H9 (cell line): ENCODE measurements around the gene RNF208. TPM values are rescaled to one million over a fixed set of nuclear protein-coding genes. Genes with fewer than 3 reads are reported as not detected.
A peak's percentile ranks its signal among the peaks of the same experiment; 100 is the strongest.

Experiments
- DNase-seq: peaks from one replicate; pipeline ENCODE4 v3.0.0-alpha.2; 2017
- H2AFZ ChIP-seq: one replicate; pipeline ENCODE4 v1.6.1; 2013; ENCODE audit warnings: mild to moderate bottlenecking, low read length, control low read depth, moderate library complexity
- H2AK5ac ChIP-seq: 2 replicates; pipeline ENCODE4 v1.6.1; 2013; ENCODE audit warnings: low read length, control low read depth, mixed read lengths; ENCODE audit not compliant: insufficient read length
- H2BK120ac ChIP-seq: one replicate; pipeline ENCODE4 v1.6.1; 2013; ENCODE audit warnings: low read depth, mild to moderate bottlenecking, low read length, control low read depth, inconsistent platforms; ENCODE audit not compliant: poor library complexity, severe bottlenecking
- H2BK12ac ChIP-seq: 2 replicates; pipeline ENCODE4 v1.6.1; 2013; ENCODE audit warnings: low read length, control low read depth, mixed read lengths, low read depth; ENCODE audit not compliant: insufficient read length
- H2BK15ac ChIP-seq: 2 replicates; pipeline ENCODE4 v1.6.1; 2013; ENCODE audit warnings: low read depth, low read length, control low read depth
- H2BK20ac ChIP-seq: one replicate; pipeline ENCODE4 v1.6.1; 2013; ENCODE audit warnings: low read depth, mild to moderate bottlenecking, low read length, control low read depth, inconsistent platforms; ENCODE audit not compliant: poor library complexity, severe bottlenecking
- H2BK5ac ChIP-seq: 2 replicates; pipeline ENCODE4 v1.6.1; 2013; ENCODE audit warnings: low read length, control low read depth, mixed read lengths; ENCODE audit not compliant: insufficient read length
- H3K14ac ChIP-seq: 2 replicates; pipeline ENCODE4 v1.6.1; 2013; ENCODE audit warnings: low read length, control low read depth; ENCODE audit not compliant: insufficient read depth
- H3K18ac ChIP-seq: 2 replicates; pipeline ENCODE4 v1.6.1; 2013; ENCODE audit warnings: low read depth, mild to moderate bottlenecking, mixed read lengths, low read length, control low read depth; ENCODE audit not compliant: insufficient read length
- H3K23ac ChIP-seq: 2 replicates; pipeline ENCODE4 v1.6.1; 2013; ENCODE audit warnings: low read length, control low read depth, mixed read lengths, low read depth; ENCODE audit not compliant: insufficient read length
- H3K23me2 ChIP-seq: 2 replicates; pipeline ENCODE4 v1.6.1; 2013; ENCODE audit warnings: low read depth, mild to moderate bottlenecking, mixed read lengths, low read length, control low read depth; ENCODE audit not compliant: insufficient read length, poor library complexity, severe bottlenecking
- H3K27ac ChIP-seq: 2 replicates; pipeline ENCODE4 v1.5.1; 2013; ENCODE audit warnings: low read length, control low read depth, mixed read lengths, low read depth; ENCODE audit not compliant: insufficient read length
- H3K27me3 ChIP-seq: 2 replicates; pipeline ENCODE4 v1.6.1; 2013; ENCODE audit warnings: low read length, control low read depth, inconsistent platforms; ENCODE audit not compliant: insufficient read depth
- H3K4ac ChIP-seq: 2 replicates; pipeline ENCODE4 v1.6.1; 2013; ENCODE audit warnings: low read depth, mild to moderate bottlenecking, control low read depth, inconsistent platforms, low read length, moderate library complexity
- H3K4me1 ChIP-seq: 2 replicates; pipeline ENCODE4 v1.6.1; 2013; ENCODE audit warnings: low read length, control low read depth, inconsistent platforms; ENCODE audit not compliant: insufficient read depth
- H3K4me2 ChIP-seq: 2 replicates; pipeline ENCODE4 v1.6.1; 2013; ENCODE audit warnings: low read length, control low read depth, mixed read lengths; ENCODE audit not compliant: insufficient read length, insufficient read depth
- H3K56ac ChIP-seq: 2 replicates; pipeline ENCODE4 v1.6.1; 2013; ENCODE audit warnings: low read depth, mild to moderate bottlenecking, mixed read lengths, low read length, control low read depth; ENCODE audit not compliant: insufficient read length
- H3K79me1 ChIP-seq: 2 replicates; pipeline ENCODE4 v1.6.1; 2013; ENCODE audit warnings: low read depth, mild to moderate bottlenecking, moderate library complexity, low read length, control low read depth, inconsistent platforms; ENCODE audit not compliant: insufficient read depth, poor library complexity, severe bottlenecking
- H3K79me2 ChIP-seq: 2 replicates; pipeline ENCODE4 v1.6.1; 2013; ENCODE audit warnings: low read length, control low read depth, inconsistent platforms; ENCODE audit not compliant: insufficient read depth
- H3K9ac ChIP-seq: 2 replicates; pipeline ENCODE4 v1.6.1; 2013; ENCODE audit warnings: low read length, control low read depth, mixed read lengths; ENCODE audit not compliant: insufficient read length; ENCODE audit errors: extremely low read depth
- H3K9me3 ChIP-seq: one replicate; pipeline ENCODE4 v1.6.1; 2013; ENCODE audit warnings: low read depth, low read length, inconsistent platforms; ENCODE audit not compliant: control insufficient read depth
- H3T11ph ChIP-seq: one replicate; pipeline ENCODE4 v1.6.1; 2013; ENCODE audit warnings: mild to moderate bottlenecking, low read length, control low read depth, inconsistent platforms
- H4K20me1 ChIP-seq: one replicate; pipeline ENCODE4 v1.6.1; 2013; ENCODE audit not compliant: control insufficient read depth, insufficient read length, insufficient read depth
- H4K5ac ChIP-seq: 2 replicates; pipeline ENCODE4 v1.6.1; 2013; ENCODE audit warnings: low read depth, mild to moderate bottlenecking, mixed read lengths, low read length, control low read depth; ENCODE audit not compliant: insufficient read length
- H4K8ac ChIP-seq: replicated peaks from 2 replicates; pipeline ENCODE4 v1.6.1; 2013; ENCODE audit warnings: low read length, control low read depth, mixed read lengths, low read depth; ENCODE audit not compliant: insufficient read length
- H4K91ac ChIP-seq: 2 replicates; pipeline ENCODE4 v1.6.1; 2013; ENCODE audit warnings: low read depth, mild to moderate bottlenecking, moderate library complexity, mixed read lengths, low read length, control low read depth; ENCODE audit not compliant: insufficient read length
- H3K27ac Mint-ChIP-seq, 3 experiments: 2 replicates in 2 of 3; 3 replicates in 1 of 3; pipeline ENCODE4 v1.8.0; 2020 to 2021; ENCODE audit warnings: mixed read lengths in 3 of 3, mild to moderate bottlenecking in 1 of 3, moderate library complexity in 1 of 3
- H3K27me3 Mint-ChIP-seq: 2 replicates; pipeline ENCODE4 v1.8.0; 2021; ENCODE audit warnings: low read depth, mild to moderate bottlenecking, moderate library complexity, mixed read lengths
- H3K36me3 Mint-ChIP-seq, 3 experiments: 2 replicates in 2 of 3; 3 replicates in 1 of 3; pipeline ENCODE4 v1.8.0; 2020 to 2021; ENCODE audit warnings: low read depth in 3 of 3, mixed read lengths in 3 of 3; ENCODE audit not compliant: insufficient read depth in 1 of 3
- H3K4me1 Mint-ChIP-seq, 2 experiments: 2 replicates each; pipeline ENCODE4 v1.8.0; 2020; ENCODE audit warnings: mixed read lengths in 2 of 2
- H3K4me3 Mint-ChIP-seq, 2 experiments: 2 replicates in 1 of 2; 3 replicates in 1 of 2; pipeline ENCODE4 v1.8.0; 2020 to 2021; ENCODE audit warnings: mild to moderate bottlenecking in 2 of 2, mixed read lengths in 2 of 2, moderate library complexity in 1 of 2
- H3K9me3 Mint-ChIP-seq, 2 experiments: 2 replicates in 1 of 2; 3 replicates in 1 of 2; pipeline ENCODE4 v1.8.0; 2020; ENCODE audit warnings: mild to moderate bottlenecking in 2 of 2, mixed read lengths in 2 of 2, moderate library complexity in 1 of 2
- WGBS: extraction: QIAGEN DNeasy Blood & Tissue Kit; methylation state at CpG from one replicate; pipeline ENCODE4 v1.1.7; 2013; ENCODE audit warnings: missing lambda C conversion rate, low lambda C conversion rate, mixed read lengths; ENCODE audit not compliant: insufficient read length; ENCODE audit errors: extremely low coverage; 5-methylcytosine and 5-hydroxymethylcytosine counted together
- total RNA-seq: library from RNA; stranded (reverse); gene quantifications from 2 replicates; pipeline ENCODE4 v1.2.1, GENCODE V29; 2021
- TF ChIP-seq, protein P1 (sequence below): fragments of 200-600 bp; sonication (generic); conservative IDR thresholded peaks from 3 replicates; pipeline ENCODE4 v1.8.0; 2021; ENCODE audit warnings: antibody characterized with exemption, mild to moderate bottlenecking

Gene RNF208
- total RNA-seq, 1 experiment from 2014 or later, result 7.7 TPM

DNA sequence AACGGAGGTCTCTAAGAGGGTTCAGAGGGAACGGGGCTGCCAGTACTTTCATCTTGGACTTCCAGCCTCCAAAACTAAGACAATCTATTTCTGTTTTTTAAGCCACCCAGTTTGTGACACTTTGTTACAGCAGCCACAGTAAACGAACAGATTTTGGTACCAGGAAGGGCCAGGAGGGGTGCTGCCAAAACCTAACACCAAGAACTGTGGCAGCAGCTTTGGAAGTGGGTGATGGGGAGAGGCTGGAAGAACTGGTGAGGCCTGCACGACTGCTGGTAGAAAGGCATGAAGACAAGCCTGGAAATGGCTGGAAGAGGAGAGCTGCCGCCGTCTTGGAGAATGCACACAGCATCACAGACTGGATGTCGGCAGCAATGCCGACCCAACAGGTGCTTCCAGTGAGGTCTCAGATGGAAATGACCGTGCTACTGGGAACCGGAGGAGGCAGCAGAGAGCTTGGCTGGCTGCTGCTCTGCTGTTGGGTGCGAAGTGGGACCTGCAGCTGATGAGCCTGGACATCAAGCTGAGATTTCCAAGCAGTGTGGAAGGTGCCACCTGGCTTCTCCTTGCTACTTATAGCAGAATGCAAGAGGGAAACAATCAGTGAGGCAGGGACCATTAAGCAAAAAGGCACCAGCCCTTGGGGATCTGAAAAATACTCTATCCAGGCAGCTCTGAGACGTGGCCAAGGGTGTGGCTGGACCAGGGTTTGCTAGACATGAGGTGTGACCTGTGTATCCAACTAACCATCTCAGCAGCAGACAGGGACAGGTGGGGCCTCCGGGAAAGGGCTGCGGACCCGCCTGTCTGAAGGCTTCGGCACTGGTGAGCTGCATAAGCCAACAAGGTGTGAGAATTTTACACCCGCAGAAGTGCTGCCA is 45.5 kb downstream of the RNF208 start:
- Histone ChIP-seq H3K4ac (no peak overlapping the region), H2BK12ac (no peak overlapping the region), H3K27me3 (no peaks in the 10 kb centered on the region; the same call in 1 of the 2 replicates), H3K9me3 (no peaks in the 10 kb centered on the region), H2BK120ac (no peak overlapping the region), H2BK15ac (no peak overlapping the region), H3K9ac (no peak overlapping the region), H2AK5ac (no peak overlapping the region), H3T11ph (no peak overlapping the region), H3K4me1 (no peaks in the 10 kb centered on the region), H3K27ac (no peak overlapping the region), H3K4me2 (no peak overlapping the region), H2BK5ac (no peak overlapping the region), H3K79me1 (no peaks in the 10 kb centered on the region), H4K20me1 (no peaks in the 10 kb centered on the region), H2BK20ac (no peak overlapping the region), H4K5ac (no peak overlapping the region), H3K23ac (no peak overlapping the region), H3K23me2 (no peaks in the 10 kb centered on the region), H4K8ac (no peak overlapping the region), H3K14ac (no peak overlapping the region), H3K79me2 (no peaks in the 10 kb centered on the region), H2AFZ (no peak overlapping the region), H3K18ac (no peak overlapping the region), H4K91ac (no peak overlapping the region), H3K56ac (no peak overlapping the region)
- Mint-ChIP-seq H3K9me3 (no peaks in the 10 kb centered on the region), H3K4me1 (peaks cover 0 to 7% of the 10 kb centered on the region in 2 experiments; a peak in 3 of 4 replicates), H3K4me3 (peak overlapping the region in 1 of 2 experiments; percentile 9; a peak in 2 of 5 replicates), H3K27ac (no peak overlapping the region; a peak in 1 of 7 replicates), H3K36me3 (peaks cover 2 to 14% (median 6%) of the 10 kb centered on the region in 3 experiments; a peak in 5 of 7 replicates), H3K27me3 (peaks cover 43% of the 10 kb centered on the region)
- TF ChIP-seq, protein P1, sequence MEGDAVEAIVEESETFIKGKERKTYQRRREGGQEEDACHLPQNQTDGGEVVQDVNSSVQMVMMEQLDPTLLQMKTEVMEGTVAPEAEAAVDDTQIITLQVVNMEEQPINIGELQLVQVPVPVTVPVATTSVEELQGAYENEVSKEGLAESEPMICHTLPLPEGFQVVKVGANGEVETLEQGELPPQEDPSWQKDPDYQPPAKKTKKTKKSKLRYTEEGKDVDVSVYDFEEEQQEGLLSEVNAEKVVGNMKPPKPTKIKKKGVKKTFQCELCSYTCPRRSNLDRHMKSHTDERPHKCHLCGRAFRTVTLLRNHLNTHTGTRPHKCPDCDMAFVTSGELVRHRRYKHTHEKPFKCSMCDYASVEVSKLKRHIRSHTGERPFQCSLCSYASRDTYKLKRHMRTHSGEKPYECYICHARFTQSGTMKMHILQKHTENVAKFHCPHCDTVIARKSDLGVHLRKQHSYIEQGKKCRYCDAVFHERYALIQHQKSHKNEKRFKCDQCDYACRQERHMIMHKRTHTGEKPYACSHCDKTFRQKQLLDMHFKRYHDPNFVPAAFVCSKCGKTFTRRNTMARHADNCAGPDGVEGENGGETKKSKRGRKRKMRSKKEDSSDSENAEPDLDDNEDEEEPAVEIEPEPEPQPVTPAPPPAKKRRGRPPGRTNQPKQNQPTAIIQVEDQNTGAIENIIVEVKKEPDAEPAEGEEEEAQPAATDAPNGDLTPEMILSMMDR, result peak; percentile 69
- peak; percentile 71 for DNase-seq
- no CpG with 5 or more reads among the region's 17 CpGs for WGBS
